ENCODE data around the gene NT5DC2.

DNA sequence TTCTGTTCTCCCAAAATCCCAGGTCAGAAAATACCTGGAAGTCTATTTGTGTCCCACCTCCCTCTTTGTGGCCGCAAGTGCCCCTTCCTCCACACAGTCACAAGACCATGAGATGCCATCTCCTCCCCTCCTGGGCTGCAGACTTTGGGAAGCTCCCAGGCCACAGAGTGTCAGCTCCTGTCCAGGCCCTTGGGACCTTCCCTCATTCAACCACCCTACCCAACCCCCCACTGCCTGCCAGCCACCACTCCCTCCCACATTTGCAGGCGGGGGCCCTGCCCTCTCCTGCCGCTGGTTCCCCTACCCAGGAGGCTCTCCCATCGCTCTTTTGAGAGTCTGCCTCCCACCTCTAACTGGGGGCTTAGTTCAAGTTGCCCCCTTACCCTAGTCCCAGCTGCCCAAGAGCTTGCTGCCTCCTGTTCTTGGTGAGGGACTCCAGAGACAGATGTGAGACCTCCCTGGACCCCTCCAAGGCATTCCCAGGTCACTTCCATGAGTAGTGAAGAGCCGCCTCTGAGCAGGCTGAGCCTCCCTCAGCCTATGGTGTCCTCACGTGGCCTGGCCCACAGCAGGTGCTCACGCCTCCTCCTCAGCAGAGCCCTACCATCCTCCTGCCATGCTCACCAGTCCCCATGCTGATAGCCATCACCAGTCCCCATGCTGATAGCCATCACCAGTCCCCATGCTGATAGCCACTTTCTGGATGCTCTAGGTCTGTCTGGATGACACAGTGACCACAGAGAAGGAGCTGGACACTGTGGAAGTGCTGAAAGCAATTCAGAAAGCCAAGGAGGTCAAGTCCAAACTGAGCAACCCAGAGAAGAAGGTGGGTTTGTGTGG is 54.4 kb downstream of the NT5DC2 start:
- TF ChIP-seq CTCF (IDR thresholded peaks at IDR 0.05) (no peak), POLR2A (IDR thresholded peaks at IDR 0.05) (no peak), EP300 (IDR thresholded peaks at IDR 0.05) (no peak)
